A549 (cell line): ENCODE measurements around the gene IRF4.

Experiments used
- CHD2 ChIP-seq: fragments of 150-350 bp; IDR thresholded peaks from 2 replicates; pipeline ENCODE4 v1.6.1; 2014; ENCODE audit warnings: low read length; ENCODE audit not compliant: partially characterized antibody
- CTCF ChIP-seq: fragments of >200 bp; sonication (Bioruptor Twin); formaldehyde crosslinking; IDR thresholded peaks from 3 replicates; pipeline ENCODE4 v1.5.1; 2016
- JUN ChIP-seq, 2 experiments: fragments of >200 bp; sonication (Bioruptor Twin); formaldehyde crosslinking; IDR thresholded peaks; 2 replicates in 1 of 2; 3 replicates in 1 of 2; pipeline ENCODE4 v1.6.1; 2016 to 2017
- MAZ ChIP-seq: fragments of 150-350 bp; IDR thresholded peaks from 2 replicates; pipeline ENCODE4 v1.6.1; 2014; ENCODE audit warnings: antibody characterized with exemption, low read depth, low read length, borderline replicate concordance
- POLR2A ChIP-seq: IDR thresholded peaks from 2 replicates; pipeline ENCODE4 v1.6.1; 2012; ENCODE audit warnings: mild to moderate bottlenecking, low read length
- SREBF2 ChIP-seq: fragments of 450-650 bp; IDR thresholded peaks from 2 replicates; pipeline ENCODE4 v1.6.1; 2014; ENCODE audit warnings: mild to moderate bottlenecking, moderate library complexity
- USF2 ChIP-seq: fragments of 450-650 bp; IDR thresholded peaks from 2 replicates; pipeline ENCODE4 v1.6.1; 2014; ENCODE audit warnings: antibody characterized with exemption

- TF ChIP-seq USF2, result no peak
- no peak for TF ChIP-seq CTCF
- no peak for TF ChIP-seq SREBF2
- no peak for TF ChIP-seq CHD2
- no peak for TF ChIP-seq JUN (IDR thresholded peaks at IDR 0.05)
- TF ChIP-seq MAZ, result no peak
- no peak for TF ChIP-seq POLR2A
Observed at GRCh38 chr6:397056-397455, 5.5 kb downstream of the IRF4 start.
